Activated effector memory CD4-positive, alpha-beta T cell treated with anti-CD3 and anti-CD28 coated beads, Interleukin-2, amount 50 U/mL, for 16 hours (primary cell): ENCODE results near the gene MUC21.
"Not testable (repeated sequence)": the region's sequence is repeated elsewhere in the genome, so short reads cannot be mapped to it uniquely, and the experiment has no call there.

Experiments
- DNase-seq: peaks from one replicate; pipeline ENCODE4 v3.0.0-alpha.2; 2020

Gene MUC21

DNA sequence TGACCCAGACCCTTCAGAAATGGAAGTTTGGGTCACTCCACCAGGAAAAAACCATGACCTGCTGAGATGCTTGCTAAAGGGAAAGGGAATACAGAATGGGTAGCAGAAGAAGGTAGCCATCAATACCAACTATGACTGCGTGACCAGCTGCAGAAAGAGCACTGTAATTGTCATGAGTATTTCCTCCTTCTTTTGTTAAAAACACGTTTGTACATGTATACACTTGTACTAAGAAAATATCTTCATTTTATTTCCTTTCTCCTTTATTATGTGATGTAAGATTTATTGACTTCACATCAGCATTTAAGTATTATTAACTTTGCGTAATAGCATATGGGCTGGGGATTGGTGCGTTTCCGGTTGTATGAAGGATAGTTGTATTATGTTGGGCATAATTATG, 12.6 kb upstream of the MUC21 start:
- no peak for DNase-seq

DNA sequence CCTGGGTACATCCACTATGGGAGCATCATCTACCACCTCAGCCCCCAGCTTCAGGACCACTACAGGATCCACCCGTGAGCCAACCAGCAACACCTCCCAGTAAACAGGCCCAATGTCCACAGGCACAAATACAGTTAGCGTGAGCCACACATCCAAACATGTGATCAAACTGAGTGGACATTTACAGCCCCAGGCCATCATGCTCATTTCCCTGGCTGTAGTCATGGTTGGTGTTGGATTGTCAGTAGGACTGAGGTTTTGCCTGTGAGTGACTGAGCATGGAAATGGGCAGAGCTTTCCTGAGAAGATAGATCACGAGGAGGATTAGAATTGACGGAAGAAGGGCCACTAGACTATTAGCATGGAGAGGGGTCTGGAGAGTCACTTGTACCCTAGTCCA, 10.7 kb upstream of the MUC21 start:
- no peak for DNase-seq

DNA sequence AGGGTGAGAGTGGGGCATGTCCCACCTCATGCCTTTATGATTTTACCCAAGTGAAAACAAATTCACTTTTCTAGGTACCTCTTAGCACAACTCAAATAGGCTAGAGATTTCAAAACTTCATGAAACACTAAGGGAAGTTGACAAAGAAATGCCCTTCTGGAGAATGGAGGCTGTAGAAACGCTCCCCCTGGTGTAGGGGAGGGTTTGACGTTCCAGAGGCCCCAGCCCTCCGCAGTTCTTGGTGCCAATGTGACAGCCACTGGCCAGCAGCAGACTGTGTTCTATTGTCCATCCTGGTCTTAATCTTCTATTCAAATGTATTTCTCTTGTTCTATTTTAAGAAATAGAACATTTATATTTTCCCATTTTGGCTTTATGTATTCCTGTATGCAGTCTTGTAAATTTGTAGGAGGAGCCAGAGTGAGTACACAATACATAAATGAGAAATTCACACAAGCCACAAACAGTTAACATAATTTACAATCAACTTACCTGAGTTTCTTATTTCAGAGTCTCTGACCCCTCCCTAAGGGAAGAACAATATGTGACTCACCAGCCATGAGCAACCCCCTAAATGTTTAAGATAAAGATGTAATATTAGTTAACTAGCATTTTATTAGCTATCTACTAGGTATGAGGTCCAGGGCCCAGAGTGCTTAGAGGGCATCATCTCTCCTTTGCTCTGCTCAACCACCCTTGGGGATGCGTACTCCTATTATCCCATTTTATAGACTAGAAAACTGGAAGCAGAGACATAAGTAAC, 8.8 kb upstream of the MUC21 start:
- no peak for DNase-seq

DNA sequence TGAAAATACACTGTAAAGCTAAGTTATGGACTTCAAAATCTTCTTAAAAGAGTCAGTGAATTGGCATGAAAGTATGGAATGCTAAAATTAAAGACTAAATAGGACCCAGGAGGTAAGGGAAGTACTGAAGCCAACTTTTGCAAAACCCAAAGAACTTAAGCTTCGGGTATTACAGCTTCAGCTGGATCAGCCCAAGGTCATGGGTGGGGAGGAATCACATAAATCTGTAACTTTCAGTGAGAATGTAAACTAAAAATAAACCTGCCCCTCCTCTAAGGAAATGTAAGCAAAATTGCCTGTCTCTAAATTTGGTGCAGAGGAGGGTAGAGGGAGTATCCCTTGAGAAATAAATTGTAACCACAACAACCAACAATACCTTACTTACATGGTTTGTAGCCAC, 4.4 kb upstream of the MUC21 start:
- no peak for DNase-seq

DNA sequence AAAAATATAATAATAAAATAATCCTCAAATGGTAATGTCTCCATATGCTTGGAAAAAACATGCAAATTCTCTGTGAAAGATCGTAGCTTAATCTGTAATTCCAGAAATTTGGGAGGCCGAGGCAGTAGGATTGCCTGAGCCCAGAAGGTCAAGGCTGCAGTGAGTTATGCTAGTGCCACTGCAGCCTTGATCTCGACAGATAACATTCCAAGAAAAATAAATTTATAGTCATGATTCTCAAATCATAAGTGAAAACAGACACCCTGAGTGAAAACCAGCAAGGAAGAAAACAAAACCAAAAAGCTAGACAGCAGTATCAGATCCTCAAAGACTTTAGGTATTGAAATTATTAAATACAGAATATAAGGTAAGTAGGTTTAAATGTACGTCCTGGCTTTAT, 3.8 kb upstream of the MUC21 start:
- DNase-seq = no peak

DNA sequence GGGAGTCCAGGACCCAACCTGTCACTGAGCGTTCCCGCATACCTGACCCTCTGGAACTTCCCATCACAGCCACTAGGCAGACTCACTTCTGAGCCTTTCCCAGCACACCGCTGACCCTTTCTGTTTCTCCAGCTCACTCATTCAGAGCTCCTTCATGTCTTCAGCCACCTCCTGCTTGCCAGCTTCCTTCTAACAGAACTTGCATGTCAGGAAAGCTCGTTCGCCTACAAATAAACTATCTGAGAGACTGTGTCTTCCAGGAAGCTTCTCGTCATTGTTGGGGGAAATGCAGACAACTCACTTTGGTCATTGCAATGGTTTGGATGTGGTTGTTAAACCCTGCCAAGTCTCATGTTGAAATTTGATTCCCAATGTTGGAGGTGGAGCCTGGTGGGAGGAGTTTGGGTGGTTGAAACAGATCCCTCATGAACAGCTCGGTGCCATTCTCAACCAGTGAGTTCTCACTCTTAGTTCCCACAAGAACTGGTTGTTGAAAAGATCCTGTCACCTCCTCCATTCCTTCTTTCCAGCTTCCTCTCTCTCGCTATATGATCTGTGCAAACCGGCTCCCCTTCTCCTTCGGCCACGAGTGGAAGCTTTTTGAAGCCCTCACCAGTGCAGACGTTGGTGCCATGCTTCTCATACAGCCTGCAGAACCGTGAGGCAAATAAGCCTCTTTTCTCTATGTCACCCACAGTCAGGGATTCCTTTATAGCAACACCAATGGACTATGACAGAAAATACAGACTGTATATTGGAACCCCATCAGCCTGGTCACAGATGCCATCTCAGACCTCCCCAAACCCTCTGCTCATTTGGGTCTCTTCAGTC, 1.4 kb upstream of the MUC21 start:
- no peak for DNase-seq

DNA sequence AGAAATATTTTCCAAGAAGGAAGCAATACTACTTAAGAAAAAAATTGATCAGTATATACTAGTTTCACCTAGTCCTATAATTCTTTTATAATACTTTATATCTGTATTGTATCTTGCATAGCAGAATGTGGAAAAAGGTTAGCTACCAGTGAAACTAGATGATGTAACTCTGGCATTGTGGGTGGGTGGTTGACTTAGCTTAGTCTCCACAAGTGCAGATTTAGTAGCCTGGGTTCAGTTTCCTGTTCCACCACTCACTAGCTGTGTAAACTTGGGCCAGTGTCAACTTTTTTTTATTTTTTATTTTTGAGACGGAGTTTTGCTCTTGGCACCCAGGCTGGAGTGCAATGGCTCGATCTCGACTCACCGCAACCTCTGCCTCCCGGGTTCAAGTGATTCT, 2.0 kb downstream of the MUC21 start:
- no peak for DNase-seq

DNA sequence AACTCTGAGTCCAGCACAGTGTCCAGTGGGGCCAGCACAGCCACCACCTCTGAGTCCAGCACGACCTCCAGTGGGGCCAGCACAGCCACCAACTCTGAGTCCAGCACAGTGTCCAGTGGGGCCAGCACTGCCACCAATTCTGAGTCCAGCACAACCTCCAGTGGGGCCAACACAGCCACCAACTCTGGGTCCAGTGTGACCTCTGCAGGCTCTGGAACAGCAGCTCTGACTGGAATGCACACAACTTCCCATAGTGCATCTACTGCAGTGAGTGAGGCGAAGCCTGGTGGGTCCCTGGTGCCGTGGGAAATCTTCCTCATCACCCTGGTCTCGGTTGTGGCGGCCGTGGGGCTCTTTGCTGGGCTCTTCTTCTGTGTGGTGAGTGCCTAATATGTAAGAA, 3.8 kb downstream of the MUC21 start:
- DNase-seq = no peak

DNA sequence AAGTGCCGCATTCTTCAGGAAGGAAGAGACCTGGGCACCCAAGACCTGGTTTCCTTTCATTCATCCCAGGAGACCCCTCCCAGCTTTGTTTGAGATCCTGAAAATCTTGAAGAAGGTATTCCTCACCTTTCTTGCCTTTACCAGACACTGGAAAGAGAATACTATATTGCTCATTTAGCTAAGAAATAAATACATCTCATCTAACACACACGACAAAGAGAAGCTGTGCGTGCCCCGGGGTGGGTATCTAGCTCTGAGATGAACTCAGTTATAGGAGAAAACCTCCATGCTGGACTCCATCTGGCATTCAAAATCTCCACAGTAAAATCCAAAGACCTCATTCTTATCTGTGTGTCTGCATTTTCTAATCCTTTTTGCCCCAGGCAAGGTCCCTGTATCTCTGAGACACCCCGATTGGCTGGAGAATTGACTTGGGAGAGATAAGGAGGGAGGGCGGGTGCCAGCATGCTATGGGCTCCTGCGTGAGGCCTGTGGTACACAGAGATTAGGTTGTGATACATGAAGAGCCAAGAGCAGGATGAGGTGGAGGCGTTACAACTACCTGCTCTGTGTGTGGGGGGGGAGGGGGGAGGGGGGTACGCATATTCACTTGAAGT, 4.8 kb downstream of the MUC21 start:
- no peak for DNase-seq

DNA sequence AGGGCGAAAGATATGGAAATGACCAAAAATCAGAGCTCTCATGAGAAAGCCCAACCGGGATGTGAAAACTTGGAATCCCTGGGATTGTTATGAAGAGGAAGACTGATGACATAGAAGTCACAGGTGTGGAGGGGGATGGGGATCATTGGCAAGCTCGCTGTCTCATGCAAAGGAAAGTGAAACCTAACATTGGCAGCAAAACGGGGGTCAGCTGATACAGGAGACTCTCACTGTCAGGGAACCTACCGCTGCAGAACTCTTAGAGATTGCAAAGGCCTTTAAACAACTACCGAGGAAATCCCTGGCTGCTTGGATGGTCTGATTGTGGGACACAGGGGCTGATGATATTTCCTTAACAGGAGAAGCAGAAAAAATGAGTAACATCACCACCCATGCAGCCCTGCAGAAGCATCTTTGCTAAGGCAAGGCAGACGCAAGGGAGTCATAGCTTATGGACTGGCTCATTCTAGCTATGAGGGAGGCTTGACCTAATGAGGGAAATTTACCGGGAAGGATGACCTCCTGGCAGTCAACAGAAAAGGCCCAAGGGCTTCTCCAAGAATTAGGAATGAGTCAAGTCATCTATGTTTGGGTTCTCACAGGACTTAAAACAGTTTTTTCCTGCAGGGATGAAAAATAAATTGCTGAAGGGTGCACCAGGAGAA, 7.0 kb downstream of the MUC21 start:
- peak; percentile 63 for DNase-seq

DNA sequence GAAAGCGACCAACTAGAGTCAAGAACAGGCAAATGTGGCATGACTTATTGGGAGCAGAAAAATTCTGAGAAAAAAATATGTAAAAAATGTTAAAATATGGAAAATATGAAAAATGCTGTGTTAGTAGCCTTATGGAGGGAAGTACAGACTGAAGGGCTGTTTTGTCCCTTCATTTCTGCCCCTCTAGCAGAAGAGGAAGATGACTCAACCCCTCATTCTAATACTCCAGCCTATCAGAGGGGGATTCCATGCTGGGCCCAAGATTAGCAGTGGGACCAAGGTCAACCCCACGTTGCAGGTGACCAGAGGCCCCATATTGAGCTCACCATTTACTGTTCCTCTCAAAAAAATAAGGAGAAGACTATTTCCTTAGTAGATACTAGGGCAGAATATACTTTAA, 8.4 kb downstream of the MUC21 start:
- DNase-seq = no peak

DNA sequence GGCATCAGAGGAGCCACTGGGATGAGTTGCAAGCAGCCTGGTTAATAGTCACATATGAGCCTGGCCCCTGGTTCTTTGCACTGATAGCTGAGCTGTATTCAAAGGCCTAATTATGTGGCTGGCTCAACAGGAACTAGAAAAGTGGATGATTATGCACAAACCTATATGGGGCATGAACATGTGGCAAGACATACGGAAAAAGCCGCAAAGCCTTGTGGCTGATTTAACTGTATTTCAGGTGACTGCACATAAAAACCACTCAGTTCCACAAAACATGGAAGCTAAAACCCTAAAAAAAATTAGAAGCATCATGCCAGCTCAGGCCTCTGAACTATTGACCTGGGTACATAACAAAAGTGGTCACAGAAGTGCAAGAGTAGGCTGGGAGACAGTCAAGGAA, 13.8 kb downstream of the MUC21 start:
- no peak for DNase-seq

DNA sequence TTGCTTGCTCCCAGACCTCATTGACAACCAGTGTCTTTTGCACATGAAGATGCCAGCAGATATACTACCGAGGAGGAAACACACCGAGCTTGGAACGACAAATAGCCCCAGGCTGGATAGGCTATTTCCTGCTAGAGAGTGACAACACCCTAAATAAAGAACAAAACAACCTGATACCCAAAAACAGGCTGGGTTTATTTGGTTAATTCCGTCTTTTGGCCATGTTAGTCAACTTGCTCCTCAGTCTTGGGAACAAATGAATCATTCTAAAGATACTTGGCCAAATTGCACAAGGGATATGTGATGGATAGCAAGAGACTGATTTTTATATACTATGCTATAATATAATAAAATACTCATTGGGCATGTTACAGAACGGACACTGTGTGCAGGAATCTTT, 15.3 kb downstream of the MUC21 start:
- DNase-seq = no peak

DNA sequence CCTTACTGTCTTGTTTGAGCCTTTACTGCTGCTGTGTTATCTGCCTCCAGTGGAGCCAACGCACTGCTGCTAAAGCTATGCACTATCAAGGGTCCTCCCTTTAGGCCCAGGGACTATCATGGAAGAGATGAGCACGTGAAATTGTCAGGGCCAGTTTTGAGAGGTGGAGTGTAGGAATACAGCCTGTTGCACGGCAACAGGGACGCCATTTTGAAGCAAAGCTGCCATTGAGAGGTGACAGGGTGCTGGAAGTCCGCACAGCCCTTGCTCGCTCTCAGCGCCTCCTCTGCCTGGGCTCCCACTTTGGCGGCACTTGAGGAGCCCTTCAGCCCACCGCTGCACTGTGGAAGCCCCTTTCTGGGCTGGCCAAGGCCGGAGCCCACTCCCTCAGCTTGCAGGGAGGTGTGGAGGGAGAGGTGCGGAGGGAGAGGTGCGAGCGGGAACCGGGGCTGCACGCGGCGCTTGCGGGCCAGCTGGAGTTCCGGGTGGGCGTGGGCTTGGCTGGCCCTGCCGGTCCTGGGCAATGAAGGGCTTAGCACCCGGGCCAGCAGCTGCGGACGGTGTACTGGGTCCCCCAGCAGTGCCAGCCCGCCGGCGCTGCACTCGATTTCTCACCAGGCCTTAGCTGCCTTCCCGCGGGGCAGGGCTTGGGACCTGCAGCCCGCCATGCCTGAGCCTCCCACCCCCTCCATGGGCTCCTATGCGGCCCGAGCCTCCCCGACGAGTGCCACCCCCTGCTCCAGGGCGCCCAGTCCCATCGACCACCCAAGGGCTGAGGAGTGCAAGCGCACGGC, 16.7 kb downstream of the MUC21 start:
- DNase-seq = not testable (repeated sequence)

DNA sequence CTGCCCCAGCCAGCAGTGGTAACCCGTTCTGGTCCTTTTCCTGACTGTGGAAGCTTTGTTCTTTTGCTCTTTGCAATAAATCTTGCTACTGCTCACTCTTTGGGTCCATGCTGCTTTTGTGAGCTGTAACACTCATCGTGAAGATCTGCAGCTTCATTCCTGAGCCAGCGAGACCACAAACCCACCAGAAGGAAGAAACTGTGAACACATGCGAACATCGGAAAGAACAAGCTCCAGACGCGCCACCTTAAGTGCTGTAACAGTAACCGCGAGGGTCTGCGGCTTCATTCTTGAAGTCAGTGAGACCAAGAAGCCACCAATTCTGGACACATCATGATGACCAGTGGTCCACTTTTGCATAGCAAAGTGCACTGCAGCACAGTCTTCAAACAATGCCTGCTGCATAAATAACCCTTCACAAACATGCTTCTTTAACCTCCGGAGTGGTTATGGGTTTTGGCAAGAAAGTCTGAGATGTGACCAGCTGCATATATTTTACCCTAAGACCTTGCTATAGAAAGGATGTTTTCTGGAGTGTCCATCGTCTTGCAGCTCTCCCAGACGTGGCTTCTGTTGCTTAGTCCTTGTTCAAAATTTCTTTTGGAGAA, 17.9 kb downstream of the MUC21 start:
- DNase-seq = no peak

DNA sequence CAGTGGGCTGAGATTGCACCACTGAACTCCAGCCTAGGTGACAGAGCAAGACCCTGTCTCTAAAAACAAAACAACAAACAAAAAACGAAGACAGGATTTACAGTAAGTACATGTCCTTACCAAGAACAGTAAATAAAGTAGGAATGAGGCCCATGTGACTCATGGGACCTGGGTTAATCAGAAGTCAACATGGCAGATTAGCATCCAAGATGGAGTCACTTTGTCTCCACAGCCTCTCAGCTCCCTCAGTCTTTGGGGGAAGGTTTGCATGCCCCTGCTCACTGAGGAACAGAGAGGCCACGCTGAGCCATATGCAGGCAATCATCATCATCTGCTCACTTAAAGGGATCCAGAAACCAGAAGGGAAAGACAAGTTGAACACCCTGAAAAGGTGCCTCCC, 19.0 kb downstream of the MUC21 start:
- DNase-seq = no peak

DNA sequence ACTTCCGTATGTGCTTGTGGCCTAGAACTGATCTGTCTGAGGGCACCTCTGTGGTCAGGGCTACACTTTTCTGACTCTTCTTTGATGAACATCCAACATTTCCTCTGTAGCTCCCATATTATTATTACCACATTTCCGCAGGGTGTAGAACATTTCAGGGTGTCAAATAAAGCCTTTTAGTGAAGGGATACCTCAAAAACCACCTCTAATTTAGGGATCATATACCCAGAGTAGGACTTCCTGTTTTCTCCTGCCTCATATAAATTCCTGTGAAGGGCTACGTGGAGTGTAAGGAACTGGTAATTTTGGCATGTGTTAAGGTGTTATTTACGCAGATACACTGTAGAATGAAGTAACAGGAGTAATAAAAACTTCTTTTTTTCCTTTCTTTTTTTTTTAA, 21.3 kb downstream of the MUC21 start:
- no peak for DNase-seq

DNA sequence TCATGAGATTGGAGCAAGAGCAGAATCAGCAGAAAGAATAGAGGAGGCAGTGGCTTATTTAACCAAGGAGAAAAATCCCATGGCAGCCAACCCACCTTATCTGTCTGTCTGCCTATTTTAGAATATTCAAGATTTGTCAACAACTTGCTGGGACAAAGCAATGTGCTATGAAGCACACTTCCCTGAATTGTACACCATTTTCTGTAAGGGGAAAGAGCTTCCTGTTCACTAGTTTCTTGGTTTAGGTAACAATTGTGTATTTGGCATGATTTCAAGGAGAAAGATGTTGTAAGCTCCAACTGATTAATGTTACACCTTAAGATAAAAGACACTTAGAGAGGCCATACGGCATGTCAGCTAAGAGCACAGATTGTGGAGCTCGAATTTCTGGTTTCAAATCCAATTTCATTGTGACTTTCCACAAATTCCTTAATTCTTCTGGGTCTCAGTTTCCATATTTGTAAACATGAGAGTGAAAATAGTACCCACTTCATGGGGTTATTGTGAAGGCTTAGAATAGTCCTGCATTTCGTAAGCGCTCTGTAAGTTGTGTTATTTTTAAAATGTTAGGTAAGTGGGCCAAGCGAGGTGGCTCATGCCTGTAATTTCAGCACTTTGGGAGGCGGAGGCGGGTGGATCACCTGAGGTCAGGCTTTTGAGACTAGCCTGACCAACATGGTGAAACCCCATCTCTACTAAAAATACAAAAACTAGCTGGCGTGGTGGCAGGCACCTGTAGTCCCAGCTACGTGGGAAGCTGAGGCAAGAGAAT, 21.9 kb downstream of the MUC21 start:
- DNase-seq = no peak

DNA sequence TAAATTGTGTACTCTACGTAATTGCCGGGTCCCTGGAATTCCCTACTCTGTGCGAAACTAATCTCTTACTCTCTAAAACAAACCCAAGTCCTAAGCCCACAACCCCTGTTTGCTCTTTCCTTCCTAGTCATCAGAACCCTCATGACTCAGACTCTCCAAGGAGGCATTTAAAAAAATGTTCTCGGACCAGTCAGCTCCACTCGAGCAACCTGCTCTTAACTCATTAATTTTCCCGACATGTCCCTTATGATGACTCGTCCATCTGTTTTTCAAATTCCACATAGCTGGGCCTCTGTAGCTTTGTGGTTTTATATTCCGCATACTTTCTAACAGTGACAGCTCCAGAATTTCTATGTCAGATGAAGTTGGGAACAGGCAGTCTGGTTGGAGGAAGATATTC, 24.2 kb downstream of the MUC21 start:
- DNase-seq = no peak

DNA sequence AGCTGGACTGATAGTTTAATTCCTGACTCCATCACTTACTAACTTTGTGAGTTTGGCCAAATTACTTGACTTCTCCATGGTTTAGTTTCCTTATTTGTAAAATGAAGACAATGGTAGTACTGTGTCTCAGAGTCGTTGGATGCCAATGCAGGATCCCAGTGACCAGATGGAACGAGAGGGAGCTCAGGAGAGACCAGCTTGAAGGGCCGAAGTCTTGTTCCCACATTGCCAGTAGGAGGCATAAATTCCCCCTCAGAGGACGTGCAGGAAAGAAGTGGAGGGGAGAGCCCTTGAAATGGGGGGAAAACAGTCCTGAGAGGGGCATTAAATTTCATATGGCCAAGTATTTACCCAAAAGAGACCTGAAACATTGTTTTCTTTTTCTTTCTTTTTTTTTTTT, 24.6 kb downstream of the MUC21 start:
- DNase-seq = no peak

DNA sequence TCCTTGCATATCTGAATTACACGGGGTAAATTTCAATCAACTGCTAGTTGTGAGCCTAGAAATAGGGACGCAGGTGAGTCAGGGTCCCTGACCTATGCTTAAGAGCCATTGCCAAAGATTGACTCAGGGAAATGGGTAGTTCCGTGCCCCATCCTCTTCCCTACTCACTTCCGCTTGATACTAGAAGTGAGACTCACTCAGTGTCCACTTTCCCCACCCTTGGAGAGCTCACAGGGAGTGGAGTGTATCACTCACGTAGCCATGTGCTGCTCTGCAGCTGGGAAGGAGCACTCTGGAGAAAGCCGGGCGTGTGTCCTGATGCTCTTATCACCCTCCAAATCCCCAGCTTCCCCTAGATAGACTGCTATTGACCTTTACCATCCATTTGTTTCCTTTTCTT, 26.2 kb downstream of the MUC21 start:
- no peak for DNase-seq
